K562 (cell line): ENCODE measurements around the gene SAMM50. TPM values are rescaled to one million over a fixed set of nuclear protein-coding genes. Genes with fewer than 3 reads are reported as not detected.

Experiments used
- ATF1 ChIP-seq, 2 experiments: fragments of 450-650 bp in 1 of 2; IDR thresholded peaks; 2 replicates each; pipeline ENCODE4 v1.6.1; 2016; ENCODE audit warnings: missing compliant biosample characterization in 1 of 2, missing genetic modification characterization in 1 of 2
- CHD1 ChIP-seq: fragments of 200-600 bp; sonication (generic); IDR thresholded peaks from one replicate; pipeline ENCODE4 v1.6.1; 2012; ENCODE audit warnings: mild to moderate bottlenecking, moderate library complexity, low read length, inconsistent platforms
- HNRNPLL ChIP-seq: fragments of 200-400 bp; formaldehyde crosslinking; IDR thresholded peaks from 2 replicates; pipeline ENCODE4 v1.6.1; 2017; ENCODE audit warnings: low read length, low read depth, mild to moderate bottlenecking; ENCODE audit not compliant: poor library complexity, severe bottlenecking
- L3MBTL2 ChIP-seq: fragments of 450-650 bp; IDR thresholded peaks from 2 replicates; pipeline ENCODE4 v1.6.1; 2016; ENCODE audit warnings: mild to moderate bottlenecking, moderate library complexity
- MNT ChIP-seq, 2 experiments: fragments of 450-650 bp; conservative IDR thresholded peaks; 2 replicates each; pipeline ENCODE4 v1.6.1; 2017; ENCODE audit warnings: mild to moderate bottlenecking in 2 of 2, moderate library complexity in 2 of 2
- NCOA2 ChIP-seq, 2 experiments: fragments of 450-650 bp; IDR thresholded peaks; 2 replicates each; pipeline ENCODE4 v1.6.1; 2018; ENCODE audit warnings: mild to moderate bottlenecking in 2 of 2, moderate library complexity in 1 of 2; ENCODE audit not compliant: partially characterized antibody in 2 of 2
- POLR3A ChIP-seq: IDR thresholded peaks from 2 replicates; pipeline ENCODE4 v1.6.1; 2011; ENCODE audit warnings: borderline replicate concordance, mild to moderate bottlenecking, moderate library complexity; ENCODE audit not compliant: insufficient read length, insufficient read depth; ENCODE audit errors: extremely low read depth
- REST ChIP-seq, 2 experiments: fragments of 450-650 bp; formaldehyde crosslinking in 1 of 2; IDR thresholded peaks; 2 replicates each; pipeline versions ENCODE4 v1.4.0 to v1.6.1; 2014 to 2020; ENCODE audit warnings: mild to moderate bottlenecking in 2 of 2, borderline replicate concordance in 1 of 2, low read depth in 1 of 2
- SAFB2 ChIP-seq: fragments of 200-400 bp; formaldehyde crosslinking; IDR thresholded peaks from 2 replicates; pipeline ENCODE4 v1.6.1; 2018; ENCODE audit warnings: borderline replicate concordance, low read length, low read depth, moderate library complexity; ENCODE audit not compliant: severe bottlenecking
- SPI1 ChIP-seq: IDR thresholded peaks from 2 replicates; pipeline ENCODE4 v1.6.1; 2011; ENCODE audit warnings: low read depth, low read length, control low read depth, borderline replicate concordance
- ZFP36 ChIP-seq: fragments of 150-350 bp; IDR thresholded peaks from 2 replicates; pipeline ENCODE4 v1.6.1; 2018; ENCODE audit warnings: low read length, low read depth; ENCODE audit not compliant: partially characterized antibody
- ZNF518B ChIP-seq: fragments of 250-450 bp; sonication (Bioruptor Pico); IDR thresholded peaks from 2 replicates; pipeline ENCODE4 v1.5.0; 2021; ENCODE audit warnings: mild to moderate bottlenecking, moderate library complexity
- polyA plus RNA-seq, 8 experiments: library from polyadenylated mRNA; depleted of rRNA in 4 of 8; stranded (reverse) in 5 of 8; unstranded in 3 of 8; fragments of >200 nt; fragmentation: Nextera tagmentation in 2 of 8; fragmentation: Illumina TruSeq in 1 of 8; extraction: Ambion mirVana in 2 of 8; extraction: Trizol in 1 of 8; gene quantifications; 2 replicates each; pipeline versions ENCODE4 v1.2.1 to v1.2.3, GENCODE V29; 2011 to 2014; ENCODE audit warnings: inconsistent platforms in 1 of 8, missing spikeins in 1 of 8
- total RNA-seq, 7 experiments: library from RNA; depleted of rRNA in 6 of 7; stranded (reverse); fragments of >200 nt in 6 of 7; fragmentation: Illumina TruSeq in 2 of 7; extraction: Trizol in 2 of 7; gene quantifications; 2 replicates each; pipeline versions ENCODE4 v1.2.1 to v1.2.3, GENCODE V29; 2011 to 2021; ENCODE audit warnings: low replicate concordance in 1 of 7

Gene SAMM50
- total and polyA plus RNA-seq, 9 of the 15 experiments (the other 6 are each of a cell fraction or from before 2014, with no cell fraction given): 14.6 to 49.3 (median 38.1) TPM

GRCh38 chr22:44026630-44027511, 71.6 kb downstream of the SAMM50 start (continued):
- TF ChIP-seq ZNF518B (CRISPR knock-in tag): no peak
- TF ChIP-seq POLR3A: no peak
- peak; percentile 94 for TF ChIP-seq SPI1
- TF ChIP-seq MNT (conservative IDR thresholded peaks at IDR 0.05): peak; percentile 65 to 70; a peak in 3 of 4 replicates
- TF ChIP-seq CHD1: no peak
- peak; percentile 54 for TF ChIP-seq L3MBTL2
- no peak for TF ChIP-seq SAFB2
- no peak for TF ChIP-seq ZFP36
- TF ChIP-seq NCOA2 (IDR thresholded peaks at IDR 0.05; ENCODE audit: partially characterized antibody in 2 of 2): no peak
- TF ChIP-seq HNRNPLL: no peak
- TF ChIP-seq ATF1 (CRISPR knock-in tag; IDR thresholded peaks at IDR 0.05): no peak
- peak; percentile 63 for TF ChIP-seq ATF1 (tag; IDR thresholded peaks at IDR 0.05)
- peak; percentile 58 for TF ChIP-seq REST (IDR thresholded peaks at IDR 0.05; ENCODE audit: borderline replicate concordance)
- TF ChIP-seq REST (CRISPR knock-in tag; IDR thresholded peaks at IDR 0.05; ENCODE audit: low read depth): no peak
